GM18951 (cell line): ENCODE data around the gene WDR33.
"Not testable (repeated sequence)": the region's sequence is repeated elsewhere in the genome, so short reads cannot be mapped to it uniquely, and the experiment has no call there.

Experiments
- POLR2A ChIP-seq: IDR thresholded peaks from 4 replicates; pipeline ENCODE4 v1.6.1; 2011; ENCODE audit warnings: mild to moderate bottlenecking; ENCODE audit not compliant: insufficient read length, insufficient read depth; ENCODE audit errors: extremely low read depth
- in situ Hi-C: fragments of 300-500 bp; cut with MboI; formaldehyde crosslinking; loops from one replicate; pipeline ENCODE4 v1.12.0; 2022; ENCODE audit warnings: low sequenced_read_pairs, mixed read lengths, inconsistent platforms; ENCODE audit not compliant: unreplicated experiment

The WDR33 gene

GRCh38 chr2:127768775-127769479 lies 42.0 kb downstream of the WDR33 start:
- TF ChIP-seq POLR2A = no peak
- in situ Hi-C loops = no loop called here

GRCh38 chr2:127763776-127764175 lies 47.2 kb downstream of the WDR33 start:
- no peak for TF ChIP-seq POLR2A
- in situ Hi-C loops = no loop called here

GRCh38 chr2:127762846-127763245 lies 48.1 kb downstream of the WDR33 start:
- no peak for TF ChIP-seq POLR2A
- in situ Hi-C loops = no loop called here

- in situ Hi-C loops = no loop called here
- no peak for TF ChIP-seq POLR2A
These were observed 48.5 kb downstream of the WDR33 start for GRCh38 chr2:127762441-127762840.

- TF ChIP-seq POLR2A = no peak
- in situ Hi-C loops = no loop called here
These were observed 51.0 kb downstream of the WDR33 start for GRCh38 chr2:127759931-127760330.

GRCh38 chr2:127754186-127754585 lies 56.8 kb downstream of the WDR33 start:
- in situ Hi-C loops = no loop called here
- no peak for TF ChIP-seq POLR2A

GRCh38 chr2:127753374-127753773 lies 57.6 kb downstream of the WDR33 start:
- in situ Hi-C loops = no loop called here
- no peak for TF ChIP-seq POLR2A

- in situ Hi-C loops = not testable (repeated sequence)
These were observed 61.4 kb downstream of the WDR33 start for GRCh38 chr2:127749537-127749936.

GRCh38 chr2:127747621-127748020 lies 63.4 kb downstream of the WDR33 start:
- in situ Hi-C loops = no loop called here
- no peak for TF ChIP-seq POLR2A

GRCh38 chr2:127743477-127744026 lies 67.4 kb downstream of the WDR33 start:
- no peak for TF ChIP-seq POLR2A
- in situ Hi-C loops = no loop called here

GRCh38 chr2:127740665-127741288 lies 70.2 kb downstream of the WDR33 start:
- in situ Hi-C loops = no loop called here
- no peak for TF ChIP-seq POLR2A

- in situ Hi-C loops = no loop called here
- no peak for TF ChIP-seq POLR2A
These were observed 71.2 kb downstream of the WDR33 start for GRCh38 chr2:127739800-127740199.

GRCh38 chr2:127737892-127738291 lies 73.1 kb downstream of the WDR33 start:
- in situ Hi-C loops = no loop called here
- TF ChIP-seq POLR2A = no peak

- TF ChIP-seq POLR2A = no peak
- in situ Hi-C loops = no loop called here
These were observed 75.2 kb downstream of the WDR33 start for GRCh38 chr2:127735537-127736399.

- in situ Hi-C loops = no loop called here
- no peak for TF ChIP-seq POLR2A
These were observed 75.9 kb downstream of the WDR33 start for GRCh38 chr2:127735044-127735443.
